Esophagus squamous epithelium (tissue), 4 donors: Measurements from ENCODE around the gene UNC13D.

Source experiments
- POLR2A ChIP-seq, 4 donors: fragments of 450-650 bp; IDR thresholded peaks; one replicate each; pipeline ENCODE4 v1.6.1; 2017; ENCODE audit warnings: antibody characterized with exemption in 4 of 4, mild to moderate bottlenecking in 4 of 4, moderate library complexity in 3 of 4
- TF ChIP-seq, protein P1 (sequence below), 6 experiments: fragments of 450-650 bp in 4 of 6; fragments of 200-600 bp in 2 of 6; sonication (generic) in 2 of 6; IDR thresholded peaks; one replicate each; pipeline ENCODE4 v1.5.1; 2016 to 2019; ENCODE audit warnings: antibody characterized with exemption in 6 of 6, mild to moderate bottlenecking in 4 of 6, moderate library complexity in 4 of 6

DNA sequence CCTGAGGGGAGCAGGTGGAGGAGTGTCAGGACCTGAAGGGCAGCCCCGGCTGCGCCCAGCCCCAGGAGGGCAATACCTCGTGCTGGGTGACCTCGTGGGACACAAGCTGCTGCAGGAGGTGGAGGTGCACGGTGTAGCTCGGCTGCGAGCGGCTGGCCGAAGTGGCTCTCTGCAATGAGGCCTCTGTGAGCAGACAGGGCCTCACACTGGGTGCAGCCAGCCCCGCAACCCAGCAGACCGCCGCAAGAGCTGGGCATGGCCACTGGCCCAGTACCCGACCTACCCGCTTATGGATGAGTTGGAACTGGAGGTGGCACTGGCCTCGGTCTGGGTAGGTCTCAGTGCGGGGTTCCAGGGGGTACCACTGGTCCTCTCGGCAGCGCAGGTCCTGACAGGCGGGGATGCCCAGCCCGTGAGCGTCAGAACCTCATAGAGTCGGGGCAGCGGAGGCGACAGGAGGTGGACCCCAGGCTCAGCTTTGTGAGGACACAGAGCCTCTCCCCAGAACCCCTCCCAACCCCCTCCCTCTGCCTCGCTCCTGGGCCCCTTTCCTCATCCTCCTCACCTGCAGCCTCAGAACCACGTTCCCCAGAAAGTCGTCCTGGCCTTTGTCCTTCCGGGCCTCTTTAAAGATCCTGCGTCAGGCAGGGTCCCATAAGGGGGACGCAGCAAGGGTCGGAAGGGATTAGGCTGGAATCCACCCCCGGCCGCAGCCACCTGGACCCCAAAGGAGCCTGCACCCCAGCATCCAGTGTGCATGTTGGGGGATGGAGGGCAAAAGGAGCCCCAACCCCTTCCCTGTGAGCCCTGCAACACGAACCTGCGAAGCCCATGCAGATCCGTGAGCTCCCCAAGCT is 4.0 kb downstream of the UNC13D start:
- TF ChIP-seq, protein P1, sequence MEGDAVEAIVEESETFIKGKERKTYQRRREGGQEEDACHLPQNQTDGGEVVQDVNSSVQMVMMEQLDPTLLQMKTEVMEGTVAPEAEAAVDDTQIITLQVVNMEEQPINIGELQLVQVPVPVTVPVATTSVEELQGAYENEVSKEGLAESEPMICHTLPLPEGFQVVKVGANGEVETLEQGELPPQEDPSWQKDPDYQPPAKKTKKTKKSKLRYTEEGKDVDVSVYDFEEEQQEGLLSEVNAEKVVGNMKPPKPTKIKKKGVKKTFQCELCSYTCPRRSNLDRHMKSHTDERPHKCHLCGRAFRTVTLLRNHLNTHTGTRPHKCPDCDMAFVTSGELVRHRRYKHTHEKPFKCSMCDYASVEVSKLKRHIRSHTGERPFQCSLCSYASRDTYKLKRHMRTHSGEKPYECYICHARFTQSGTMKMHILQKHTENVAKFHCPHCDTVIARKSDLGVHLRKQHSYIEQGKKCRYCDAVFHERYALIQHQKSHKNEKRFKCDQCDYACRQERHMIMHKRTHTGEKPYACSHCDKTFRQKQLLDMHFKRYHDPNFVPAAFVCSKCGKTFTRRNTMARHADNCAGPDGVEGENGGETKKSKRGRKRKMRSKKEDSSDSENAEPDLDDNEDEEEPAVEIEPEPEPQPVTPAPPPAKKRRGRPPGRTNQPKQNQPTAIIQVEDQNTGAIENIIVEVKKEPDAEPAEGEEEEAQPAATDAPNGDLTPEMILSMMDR (IDR thresholded peaks at IDR 0.05), result no peak
- no peak for TF ChIP-seq POLR2A (IDR thresholded peaks at IDR 0.05)
